Mesenchymal stem cell (in vitro differentiated cells and primary cell): ENCODE measurements around the gene ZNF226.

ENCODE experiments used
- DNase-seq: peaks from one replicate; pipeline ENCODE4 v3.0.0-alpha.2; 2013
- H2AFZ ChIP-seq: one replicate; pipeline ENCODE4 v1.6.1; 2013; ENCODE audit warnings: low read depth, mild to moderate bottlenecking, control low read depth, inconsistent platforms, low read length, moderate library complexity
- H2AK5ac ChIP-seq: 2 replicates; pipeline ENCODE4 v1.6.1; 2013; ENCODE audit warnings: low read length, moderate library complexity, mild to moderate bottlenecking, inconsistent platforms; ENCODE audit not compliant: severe bottlenecking
- H2BK120ac ChIP-seq: one replicate; pipeline ENCODE4 v1.6.1; 2013; ENCODE audit warnings: low read depth, mild to moderate bottlenecking, inconsistent platforms, low read length, moderate library complexity
- H2BK12ac ChIP-seq, 2 experiments: one replicate each; pipeline ENCODE4 v1.6.1; 2013; ENCODE audit warnings: inconsistent platforms in 2 of 2, low read length in 2 of 2, mild to moderate bottlenecking in 2 of 2, moderate library complexity in 2 of 2, control low read depth in 1 of 2
- H2BK15ac ChIP-seq: one replicate; pipeline ENCODE4 v1.6.1; 2013; ENCODE audit warnings: mild to moderate bottlenecking, low read depth, inconsistent platforms; ENCODE audit not compliant: poor library complexity, severe bottlenecking
- H2BK5ac ChIP-seq: 2 replicates; pipeline ENCODE4 v1.6.1; 2013; ENCODE audit warnings: low read depth, mild to moderate bottlenecking, low read length, control low read depth, inconsistent platforms; ENCODE audit not compliant: poor library complexity, severe bottlenecking
- H3K14ac ChIP-seq, 2 experiments: one replicate each; pipeline ENCODE4 v1.6.1; 2013; ENCODE audit warnings: inconsistent platforms in 2 of 2, low read length in 2 of 2, control low read depth in 1 of 2, mild to moderate bottlenecking in 1 of 2, moderate library complexity in 1 of 2
- H3K18ac ChIP-seq, 2 experiments: one replicate each; pipeline ENCODE4 v1.6.1; 2013; ENCODE audit warnings: inconsistent platforms in 2 of 2, low read length in 2 of 2, control low read depth in 1 of 2, low read depth in 1 of 2, mild to moderate bottlenecking in 1 of 2
- H3K23ac ChIP-seq, 2 experiments: one replicate each; pipeline ENCODE4 v1.6.1; 2013; ENCODE audit warnings: inconsistent platforms in 2 of 2, low read length in 2 of 2, mild to moderate bottlenecking in 2 of 2, moderate library complexity in 2 of 2, control low read depth in 1 of 2
- H3K27ac ChIP-seq: 2 replicates; pipeline ENCODE4 v1.5.1; 2013; ENCODE audit warnings: mild to moderate bottlenecking, moderate library complexity, low read length, control low read depth, inconsistent platforms; ENCODE audit not compliant: poor library complexity, severe bottlenecking
- H3K27me3 ChIP-seq, 2 experiments: 2 replicates each; pipeline versions ENCODE4 v1.6.1 to v1.7.0; 2013; ENCODE audit warnings: low read length in 2 of 2, mild to moderate bottlenecking in 2 of 2, moderate library complexity in 2 of 2, control low read depth in 1 of 2, inconsistent platforms in 1 of 2; ENCODE audit not compliant: control insufficient read depth in 1 of 2, insufficient read depth in 1 of 2
- H3K36me3 ChIP-seq, 2 experiments: 2 replicates each; pipeline versions ENCODE4 v1.6.1 to v1.7.0; 2013; ENCODE audit warnings: low read length in 2 of 2, control low read depth in 1 of 2, inconsistent platforms in 1 of 2, low read depth in 1 of 2, mild to moderate bottlenecking in 1 of 2; ENCODE audit not compliant: insufficient read depth in 2 of 2, control insufficient read depth in 1 of 2
- H3K4ac ChIP-seq, 2 experiments: one replicate each; pipeline ENCODE4 v1.6.1; 2013; ENCODE audit warnings: inconsistent platforms in 2 of 2, low read length in 2 of 2, mild to moderate bottlenecking in 2 of 2, moderate library complexity in 2 of 2, control low read depth in 1 of 2, low read depth in 1 of 2
- H3K4me1 ChIP-seq: 2 replicates; pipeline ENCODE4 v1.6.1; 2013; ENCODE audit warnings: low read depth, low read length, control low read depth; ENCODE audit not compliant: control insufficient read depth, insufficient read depth
- H3K4me2 ChIP-seq: 2 replicates; pipeline ENCODE4 v1.6.1; 2013; ENCODE audit warnings: low read length, mild to moderate bottlenecking, inconsistent platforms; ENCODE audit not compliant: poor library complexity, severe bottlenecking
- H3K4me3 ChIP-seq, 2 experiments: 2 replicates each; pipeline versions ENCODE4 v1.5.1 to v1.7.0; 2013; ENCODE audit warnings: low read length in 2 of 2, mild to moderate bottlenecking in 2 of 2, control low read depth in 1 of 2, low read depth in 1 of 2; ENCODE audit not compliant: insufficient read depth in 1 of 2
- H3K79me1 ChIP-seq: replicated peaks from 2 replicates; pipeline ENCODE4 v1.6.1; 2013; ENCODE audit warnings: mild to moderate bottlenecking, control low read depth, low read length, inconsistent platforms; ENCODE audit not compliant: poor library complexity, severe bottlenecking
- H3K9ac ChIP-seq: 2 replicates; pipeline ENCODE4 v1.7.0; 2013; ENCODE audit warnings: mild to moderate bottlenecking, low read length, moderate library complexity
- H3K9me3 ChIP-seq: 2 replicates; pipeline ENCODE4 v1.7.0; 2013; ENCODE audit warnings: mild to moderate bottlenecking, low read length; ENCODE audit not compliant: control insufficient read depth
- H4K8ac ChIP-seq: one replicate; pipeline ENCODE4 v1.6.1; 2013; ENCODE audit warnings: inconsistent platforms, mild to moderate bottlenecking, low read length, moderate library complexity
- H4K91ac ChIP-seq: one replicate; pipeline ENCODE4 v1.6.1; 2013; ENCODE audit warnings: mild to moderate bottlenecking, low read length, inconsistent platforms
- WGBS: methylation state at CpG from one replicate; pipeline ENCODE4 v1.1.7; 2013; ENCODE audit warnings: mixed read lengths; 5-methylcytosine and 5-hydroxymethylcytosine counted together

Gene ZNF226

DNA sequence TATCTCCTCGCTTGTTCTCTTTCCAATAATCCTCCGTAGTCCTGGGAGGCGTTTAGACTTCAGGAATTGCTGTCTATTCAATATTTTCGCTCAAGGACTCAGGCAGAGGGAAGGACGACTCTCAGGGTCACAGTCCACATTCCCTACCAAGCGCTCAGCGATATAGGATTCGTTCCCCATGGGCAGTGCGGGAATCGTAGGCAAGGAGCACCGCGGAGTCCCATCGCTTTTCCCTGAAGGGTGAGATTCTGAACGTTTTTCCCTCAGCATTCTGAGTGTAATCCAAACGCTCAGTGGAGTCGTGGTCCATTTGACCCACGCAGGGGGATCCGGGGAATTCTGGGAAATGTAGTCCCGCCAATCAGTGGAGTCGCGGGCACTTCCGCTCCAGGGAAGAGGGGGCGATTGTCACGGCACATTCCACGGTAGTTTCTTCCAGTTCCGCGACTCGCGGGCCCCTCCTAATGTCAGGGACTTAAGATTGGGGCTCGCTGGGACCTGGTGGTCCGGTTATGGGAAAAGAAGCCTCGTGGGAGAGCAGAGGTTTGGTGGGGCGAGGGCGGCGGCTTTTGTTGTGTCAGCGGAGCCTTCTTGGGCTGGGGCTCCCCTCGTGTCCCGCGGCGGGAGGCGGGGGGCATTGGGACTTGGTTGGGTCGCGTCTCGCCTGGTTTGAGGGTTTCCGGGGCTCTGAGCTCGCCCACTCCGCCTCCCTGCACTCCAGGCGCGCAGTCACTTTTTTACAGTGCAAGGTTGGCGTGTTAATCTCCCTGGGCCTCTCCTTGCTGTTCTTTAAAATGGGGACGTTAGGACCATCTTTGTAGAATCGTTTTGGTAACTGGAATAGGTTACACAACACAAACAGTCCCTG is 23.5 kb upstream of the ZNF226 start, which contains the start of gene ZNF234:
Gene ZNF234 (plus strand): TSS at position 364 of the 868 bp plus-strand sequence. CDS start 3,079 bp downstream, outside the sequence.
- H3K14ac ChIP-seq: peak within 1 kb of the TSS in 1 of 2 experiments; percentile 83
- H4K91ac ChIP-seq: peak within 1 kb of the TSS; percentile 78
- peak within 1 kb of the TSS; percentile 84 for H4K8ac ChIP-seq
- peak within 1 kb of the TSS; percentile 81 for H3K4me2 ChIP-seq
- no peaks in the 10 kb centered on the region for H3K4me1 ChIP-seq
- peak within 1 kb of the TSS; percentile 43 for H3K27ac ChIP-seq
- H3K79me1 ChIP-seq: peaks cover 14% of the 10 kb centered on the region
- peak within 1 kb of the TSS; percentile 70 to 90 for H3K4ac ChIP-seq
- peak within 1 kb of the TSS; percentile 87 for H2BK15ac ChIP-seq
- H3K27me3 ChIP-seq: no peaks in the 10 kb centered on the region
- H2AFZ ChIP-seq: peak within 1 kb of the TSS; percentile 97
- H2BK120ac ChIP-seq: peak within 1 kb of the TSS; percentile 66
- H3K18ac ChIP-seq: peak within 1 kb of the TSS; percentile 63 to 77
- H2AK5ac ChIP-seq: no peak within 1 kb of the TSS
- under 1% methylated on average over 50 of the region's 52 CpGs for WGBS
- DNase-seq: peak; percentile 91
- H3K23ac ChIP-seq: peak within 1 kb of the TSS in 1 of 2 experiments; percentile 94
- H3K36me3 ChIP-seq: peaks cover 2 to 26% of the 10 kb centered on the region in 2 experiments
- no peak within 1 kb of the TSS for H2BK12ac ChIP-seq
- peak within 1 kb of the TSS; percentile 89 for H3K9ac ChIP-seq
- H3K9me3 ChIP-seq: peaks cover 3% of the 10 kb centered on the region
- H3K4me3 ChIP-seq: peak within 1 kb of the TSS; percentile 81 to 90
- H2BK5ac ChIP-seq: no peak within 1 kb of the TSS

DNA sequence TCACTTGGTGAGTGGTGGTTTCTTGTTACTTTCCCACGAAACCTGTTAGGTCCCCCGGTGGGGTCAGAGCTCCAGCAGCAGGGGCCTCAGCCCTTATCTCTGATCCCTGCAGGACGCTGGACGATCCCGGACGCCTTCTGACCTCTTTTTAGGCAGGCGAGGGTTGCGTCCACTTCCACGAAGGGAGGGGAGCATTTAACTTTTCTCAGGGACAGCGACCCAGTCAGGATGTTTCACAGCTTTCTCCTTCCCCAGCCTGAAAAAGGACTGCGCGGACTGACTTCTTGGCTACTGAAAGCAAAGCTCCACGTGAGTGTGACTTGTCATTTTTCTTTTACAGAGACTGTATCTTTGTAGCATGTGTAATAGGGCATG is 22.9 kb upstream of the ZNF226 start:
- H4K8ac ChIP-seq: no peak overlapping the region
- H2BK5ac ChIP-seq: no peak overlapping the region
- H3K9me3 ChIP-seq: peaks cover 3% of the 10 kb centered on the region
- H3K14ac ChIP-seq: peak overlapping the region in 1 of 2 experiments; percentile 83
- no peak overlapping the region for H2AK5ac ChIP-seq
- peak overlapping the region; percentile 81 to 90 for H3K4me3 ChIP-seq
- H2BK12ac ChIP-seq: no peak overlapping the region
- H2BK15ac ChIP-seq: no peak overlapping the region
- no peak overlapping the region for H4K91ac ChIP-seq
- H3K36me3 ChIP-seq: peaks cover 3 to 30% of the 10 kb centered on the region in 2 experiments
- H3K9ac ChIP-seq: peak overlapping the region; percentile 89
- DNase-seq: peak; percentile 49
- no peak overlapping the region for H2BK120ac ChIP-seq
- no peaks in the 10 kb centered on the region for H3K27me3 ChIP-seq
- H3K4me2 ChIP-seq: peak overlapping the region; percentile 81
- peak overlapping the region; percentile 83 for H2AFZ ChIP-seq
- peak overlapping the region in 1 of 2 experiments; percentile 90 for H3K4ac ChIP-seq
- H3K79me1 ChIP-seq: peaks cover 14% of the 10 kb centered on the region
- no peak overlapping the region for H3K23ac ChIP-seq
- 11% methylated on average over 11 of the region's 13 CpGs for WGBS
- H3K18ac ChIP-seq: peak overlapping the region in 1 of 2 experiments; percentile 77
- no peak overlapping the region for H3K27ac ChIP-seq
- no peaks in the 10 kb centered on the region for H3K4me1 ChIP-seq

GRCh38 chr19:44149776-44150175 is 15.1 kb upstream of the ZNF226 start:
- Histone ChIP-seq H2AK5ac (no peak overlapping the region), H3K79me1 (peaks cover 3% of the 10 kb centered on the region), H3K4ac (no peak overlapping the region), H3K23ac (no peak overlapping the region), H3K27me3 (no peaks in the 10 kb centered on the region), H3K14ac (no peak overlapping the region), H3K4me1 (no peaks in the 10 kb centered on the region), H4K8ac (no peak overlapping the region), H2BK12ac (no peak overlapping the region), H3K4me3 (no peak overlapping the region), H3K9ac (no peak overlapping the region), H3K9me3 (peaks cover 48% of the 10 kb centered on the region), H2BK15ac (no peak overlapping the region), H2AFZ (no peak overlapping the region), H2BK5ac (no peak overlapping the region), H3K36me3 (peaks cover 34 to 97% of the 10 kb centered on the region in 2 experiments), H3K18ac (no peak overlapping the region), H3K4me2 (no peak overlapping the region), H2BK120ac (no peak overlapping the region), H4K91ac (no peak overlapping the region), H3K27ac (no peak overlapping the region)
- 91% methylated on average over 3 of the region's 4 CpGs for WGBS
- DNase-seq: no peak

- Histone ChIP-seq H3K27me3 (no peaks in the 10 kb centered on the region), H3K23ac (no peak overlapping the region), H3K27ac (no peak overlapping the region), H2BK12ac (no peak overlapping the region), H3K4me1 (no peaks in the 10 kb centered on the region), H3K4ac (no peak overlapping the region), H3K9me3 (peaks cover 65% of the 10 kb centered on the region), H3K79me1 (peaks cover 1% of the 10 kb centered on the region), H3K14ac (no peak overlapping the region), H3K18ac (no peak overlapping the region), H2AFZ (no peak overlapping the region), H3K9ac (no peak overlapping the region), H3K4me3 (no peak overlapping the region), H4K8ac (no peak overlapping the region), H2BK15ac (no peak overlapping the region), H2AK5ac (no peak overlapping the region), H3K36me3 (peaks cover 32 to 97% of the 10 kb centered on the region in 2 experiments), H2BK5ac (no peak overlapping the region), H2BK120ac (no peak overlapping the region), H4K91ac (no peak overlapping the region), H3K4me2 (no peak overlapping the region)
- DNase-seq: no peak
- 100% methylated on average over 4 of the region's 5 CpGs for WGBS
These were observed 13.4 kb upstream of the ZNF226 start for GRCh38 chr19:44151491-44151890.
